Prostate gland (tissue), 2 donors: ENCODE data around the gene PPP6C. TPM values are rescaled to one million over a fixed set of nuclear protein-coding genes. Genes with fewer than 3 reads are reported as not detected.

Source experiments
- DNase-seq: peaks from one replicate; pipeline ENCODE4 v3.0.0-alpha.2; 2019; ENCODE audit warnings: low spot score
- H3K27ac ChIP-seq, 2 donors: fragments of 200-600 bp; sonication (generic); 2 replicates each; pipeline ENCODE4 v1.5.1; 2017 to 2019
- H3K27me3 ChIP-seq: fragments of 200-600 bp; sonication (generic); replicated peaks from 2 replicates; pipeline ENCODE4 v1.5.1; 2019; ENCODE audit not compliant: insufficient read depth
- H3K36me3 ChIP-seq, 2 donors: fragments of 200-600 bp; sonication (generic); 1 replicate in 1 of 2; 2 replicates in 1 of 2; pipeline versions ENCODE4 v1.5.1 to v1.8.1; 2017 to 2019
- H3K4me1 ChIP-seq: fragments of 200-600 bp; sonication (generic); replicated peaks from 2 replicates; pipeline ENCODE4 v1.5.1; 2019
- H3K4me3 ChIP-seq, 2 donors: fragments of 200-600 bp; sonication (generic); 2 replicates each; pipeline ENCODE4 v1.5.1; 2017 to 2019
- H3K9me3 ChIP-seq: fragments of 200-600 bp; sonication (generic); 2 replicates; pipeline ENCODE4 v1.5.1; 2017
- CTCF ChIP-seq, 4 experiments: fragments of 200-600 bp in 2 of 4; fragments of 450-650 bp in 2 of 4; sonication (generic) in 2 of 4; IDR thresholded peaks; 1 replicate in 3 of 4; 2 replicates in 1 of 4; pipeline ENCODE4 v1.5.1; 2016 to 2019; ENCODE audit warnings: antibody characterized with exemption in 4 of 4, mild to moderate bottlenecking in 2 of 4, moderate library complexity in 2 of 4
- POLR2A ChIP-seq: fragments of 450-650 bp; IDR thresholded peaks from one replicate; pipeline ENCODE4 v1.6.1; 2016; ENCODE audit warnings: antibody characterized with exemption, mild to moderate bottlenecking
- POLR2AphosphoS5 ChIP-seq: sonication (generic); formaldehyde crosslinking; IDR thresholded peaks from one replicate; pipeline ENCODE4 v1.6.1; 2017; ENCODE audit warnings: antibody characterized with exemption
- WGBS: methylation state at CpG from one replicate; pipeline ENCODE4 v1.1.5; 2018; 5-methylcytosine and 5-hydroxymethylcytosine counted together
- intact Hi-C: fragments of 100-400 bp; cut with DNase I; formaldehyde crosslinking; loops from one replicate; pipeline ENCODE4 v1.14.2; 2022
- total RNA-seq, 2 donors: library from RNA; depleted of rRNA; stranded (reverse); fragments of >200 nt; gene quantifications; one replicate each; pipeline ENCODE4 v1.1.0, GENCODE V29; 2016

PPP6C gene
- total RNA-seq, 2 donors from 2014 or later: 28.8 to 34.1 TPM

GRCh38 chr9:125161284-125161918 is 28.2 kb downstream of the PPP6C start:
- Histone ChIP-seq H3K27me3 (no peaks in the 10 kb centered on the region), H3K9me3 (no peaks in the 10 kb centered on the region), H3K4me1 (no peaks in the 10 kb centered on the region), H3K36me3 (no peaks in the 10 kb centered on the region), H3K4me3 (no peak overlapping the region), H3K27ac (no peak overlapping the region)
- WGBS: 81% methylated on average over 3 of the region's 3 CpGs
- DNase-seq: no peak
- TF ChIP-seq POLR2AphosphoS5: no peak
- no peak for TF ChIP-seq POLR2A
- TF ChIP-seq CTCF (IDR thresholded peaks at IDR 0.05): no peak
- intact Hi-C loops: no loop called here

GRCh38 chr9:125160750-125161149 is 28.9 kb downstream of the PPP6C start:
- Histone ChIP-seq H3K4me1 (no peaks in the 10 kb centered on the region), H3K9me3 (no peaks in the 10 kb centered on the region), H3K36me3 (no peaks in the 10 kb centered on the region), H3K4me3 (no peak overlapping the region), H3K27me3 (no peaks in the 10 kb centered on the region), H3K27ac (no peak overlapping the region)
- TF ChIP-seq CTCF (IDR thresholded peaks at IDR 0.05): no peak
- intact Hi-C loops: no loop called here
- DNase-seq: no peak

GRCh38 chr9:125156551-125156950 is 33.1 kb downstream of the PPP6C start:
- Histone ChIP-seq H3K27ac (no peak overlapping the region), H3K36me3 (no peaks in the 10 kb centered on the region), H3K9me3 (no peaks in the 10 kb centered on the region), H3K27me3 (no peaks in the 10 kb centered on the region), H3K4me1 (no peaks in the 10 kb centered on the region), H3K4me3 (no peak overlapping the region)
- DNase-seq: no peak
- 100% methylated on average over 2 of the region's 2 CpGs for WGBS
- TF ChIP-seq POLR2A (no peak), POLR2AphosphoS5 (no peak), CTCF (IDR thresholded peaks at IDR 0.05) (no peak)
- intact Hi-C loops: no loop called here

GRCh38 chr9:125153712-125154367 is 35.8 kb downstream of the PPP6C start:
- Histone ChIP-seq H3K27ac (no peak overlapping the region), H3K27me3 (no peaks in the 10 kb centered on the region), H3K4me1 (no peaks in the 10 kb centered on the region), H3K9me3 (no peaks in the 10 kb centered on the region), H3K36me3 (peaks cover 0 to 11% of the 10 kb centered on the region in 2 donors), H3K4me3 (no peak overlapping the region)
- TF ChIP-seq CTCF (IDR thresholded peaks at IDR 0.05) (no peak), POLR2AphosphoS5 (no peak), POLR2A (no peak)
- DNase-seq: no peak
- intact Hi-C loops: no loop called here
- 87% methylated on average over 4 of the region's 4 CpGs for WGBS

- Histone ChIP-seq H3K27ac (no peak overlapping the region), H3K27me3 (no peaks in the 10 kb centered on the region), H3K36me3 (peaks cover 0 to 11% of the 10 kb centered on the region in 2 donors), H3K4me3 (no peak overlapping the region), H3K9me3 (no peaks in the 10 kb centered on the region), H3K4me1 (no peaks in the 10 kb centered on the region)
- intact Hi-C loops: no loop called here
- WGBS: 83% methylated on average over 2 of the region's 2 CpGs
- DNase-seq: no peak
- TF ChIP-seq CTCF (IDR thresholded peaks at IDR 0.05) (no peak), POLR2A (no peak), POLR2AphosphoS5 (no peak)
These were observed 37.9 kb downstream of the PPP6C start for GRCh38 chr9:125151730-125152129.
